Liver (tissue), 9 donors: Measurements from ENCODE around the gene PDGFA. TPM values are rescaled to one million over a fixed set of nuclear protein-coding genes. Genes with fewer than 3 reads are reported as not detected.

Source experiments
- DNase-seq: peaks from one replicate; pipeline ENCODE4 v3.0.0-alpha.2; 2017; ENCODE audit warnings: low spot score
- H3K27ac ChIP-seq, 2 donors: one replicate each; pipeline ENCODE4 v1.7.0; 2013; ENCODE audit warnings: inconsistent platforms in 2 of 2, low read length in 2 of 2, control low read depth in 1 of 2, low read depth in 1 of 2, mild to moderate bottlenecking in 1 of 2
- H3K27me3 ChIP-seq, 4 donors: one replicate each; pipeline versions ENCODE4 v1.6.1 to v1.7.0; 2013; ENCODE audit warnings: low read length in 3 of 4, inconsistent platforms in 1 of 4, mild to moderate bottlenecking in 1 of 4, moderate library complexity in 1 of 4; ENCODE audit not compliant: control insufficient read depth in 4 of 4, insufficient read depth in 4 of 4
- H3K36me3 ChIP-seq, 4 donors: one replicate each; pipeline versions ENCODE4 v1.6.1 to v1.7.0; 2013; ENCODE audit warnings: low read length in 3 of 4, mild to moderate bottlenecking in 3 of 4, low read depth in 1 of 4, moderate library complexity in 1 of 4; ENCODE audit not compliant: control insufficient read depth in 4 of 4, insufficient read depth in 3 of 4
- H3K4me1 ChIP-seq, 4 donors: one replicate each; pipeline versions ENCODE4 v1.6.1 to v1.7.0; 2013; ENCODE audit warnings: low read length in 3 of 4, mild to moderate bottlenecking in 3 of 4, moderate library complexity in 1 of 4; ENCODE audit not compliant: control insufficient read depth in 4 of 4, insufficient read depth in 4 of 4
- H3K4me3 ChIP-seq, 3 donors: one replicate each; pipeline versions ENCODE4 v1.6.1 to v1.7.0; 2013; ENCODE audit warnings: low read length in 3 of 3, control low read depth in 1 of 3, low read depth in 1 of 3, mild to moderate bottlenecking in 1 of 3
- H3K9ac ChIP-seq, 2 donors: one replicate each; pipeline ENCODE4 v1.7.0; 2013; ENCODE audit warnings: low read length in 2 of 2, mild to moderate bottlenecking in 2 of 2, moderate library complexity in 2 of 2, control low read depth in 1 of 2, low read depth in 1 of 2
- H3K9me3 ChIP-seq, 4 donors: one replicate each; pipeline versions ENCODE4 v1.6.1 to v1.7.0; 2013; ENCODE audit warnings: low read length in 3 of 4; ENCODE audit not compliant: control insufficient read depth in 4 of 4
- FOXA1 ChIP-seq: IDR thresholded peaks from 2 replicates; pipeline ENCODE4 v1.6.1; 2016; ENCODE audit warnings: antibody characterized with exemption
- FOXA2 ChIP-seq: IDR thresholded peaks from 2 replicates; pipeline ENCODE4 v1.6.1; 2016; ENCODE audit warnings: antibody characterized with exemption
- GABPA ChIP-seq, 2 donors: IDR thresholded peaks in 1 of 2; conservative IDR thresholded peaks in 1 of 2; 2 replicates each; pipeline ENCODE4 v1.6.1; 2016; ENCODE audit warnings: antibody characterized with exemption in 2 of 2, mild to moderate bottlenecking in 1 of 2, moderate library complexity in 1 of 2
- HNF4A ChIP-seq, 2 donors: conservative IDR thresholded peaks; 2 replicates each; pipeline ENCODE4 v1.6.1; 2016; ENCODE audit warnings: antibody characterized with exemption in 2 of 2, mild to moderate bottlenecking in 2 of 2
- JUND ChIP-seq, 2 donors: IDR thresholded peaks; 2 replicates each; pipeline ENCODE4 v1.6.1; 2016; ENCODE audit warnings: antibody characterized with exemption in 2 of 2
- NR2F2 ChIP-seq: IDR thresholded peaks from 2 replicates; pipeline ENCODE4 v1.6.1; 2016; ENCODE audit warnings: antibody characterized with exemption
- RAD21 ChIP-seq, 2 donors: IDR thresholded peaks; 2 replicates each; pipeline ENCODE4 v1.6.1; 2016; ENCODE audit warnings: antibody characterized with exemption in 2 of 2, mild to moderate bottlenecking in 2 of 2
- RXRA ChIP-seq, 2 donors: IDR thresholded peaks; 2 replicates each; pipeline ENCODE4 v1.6.1; 2017 to 2018; ENCODE audit warnings: antibody characterized with exemption in 2 of 2, mild to moderate bottlenecking in 1 of 2
- SP1 ChIP-seq: IDR thresholded peaks from 2 replicates; pipeline ENCODE4 v1.6.1; 2018; ENCODE audit warnings: antibody characterized with exemption, mild to moderate bottlenecking
- TAF1 ChIP-seq: conservative IDR thresholded peaks from 2 replicates; pipeline ENCODE4 v1.6.1; 2016; ENCODE audit warnings: antibody characterized with exemption, mild to moderate bottlenecking
- YY1 ChIP-seq: IDR thresholded peaks from 2 replicates; pipeline ENCODE4 v1.6.1; 2016; ENCODE audit warnings: antibody characterized with exemption, mild to moderate bottlenecking
- WGBS: extraction: QIAGEN DNeasy Blood & Tissue Kit; methylation state at CpG from one replicate; pipeline ENCODE4 v1.1.7; 2013; 5-methylcytosine and 5-hydroxymethylcytosine counted together
- polyA plus RNA-seq, 2 donors: library from polyadenylated mRNA; stranded (reverse) in 1 of 2; unstranded in 1 of 2; fragments of 200-250 nt in 1 of 2; fragments of >200 nt in 1 of 2; fragmentation: Nextera tagmentation in 1 of 2; extraction: Ambion mirVana in 1 of 2; gene quantifications; one replicate each; pipeline versions ENCODE4 v1.2.1 to v1.2.3, GENCODE V29; 2013 to 2015
- total RNA-seq, 2 donors: library from RNA; depleted of rRNA; stranded (reverse); fragments of >200 nt; gene quantifications; one replicate each; pipeline ENCODE4 v1.2.3, GENCODE V29; 2014
- TF ChIP-seq, protein P1 (sequence below): IDR thresholded peaks from 2 replicates; pipeline ENCODE4 v1.6.1; 2016; ENCODE audit warnings: antibody characterized with exemption
- TF ChIP-seq, protein P2 (sequence below): IDR thresholded peaks from 2 replicates; pipeline ENCODE4 v1.6.1; 2016; ENCODE audit warnings: antibody characterized with exemption
- TF ChIP-seq, protein P3 (sequence below): IDR thresholded peaks from 2 replicates; pipeline ENCODE4 v1.6.1; 2016; ENCODE audit warnings: antibody characterized with exemption, mild to moderate bottlenecking
- TF ChIP-seq, protein P4 (sequence below): fragments of 150-350 bp; IDR thresholded peaks from 2 replicates; pipeline ENCODE4 v1.5.1; 2017; ENCODE audit warnings: improper control_type of control experiment, low read depth, low read length; ENCODE audit not compliant: missing input control
- donor health status: healthy.
- donor health status: healthy.
- donor health status: healthy.
- donor health status: healthy.
- donor health status: healthy.

The PDGFA gene
- total and polyA plus RNA-seq, 4 donors: 1.4 to 5.1 (median 2.0) TPM

DNA sequence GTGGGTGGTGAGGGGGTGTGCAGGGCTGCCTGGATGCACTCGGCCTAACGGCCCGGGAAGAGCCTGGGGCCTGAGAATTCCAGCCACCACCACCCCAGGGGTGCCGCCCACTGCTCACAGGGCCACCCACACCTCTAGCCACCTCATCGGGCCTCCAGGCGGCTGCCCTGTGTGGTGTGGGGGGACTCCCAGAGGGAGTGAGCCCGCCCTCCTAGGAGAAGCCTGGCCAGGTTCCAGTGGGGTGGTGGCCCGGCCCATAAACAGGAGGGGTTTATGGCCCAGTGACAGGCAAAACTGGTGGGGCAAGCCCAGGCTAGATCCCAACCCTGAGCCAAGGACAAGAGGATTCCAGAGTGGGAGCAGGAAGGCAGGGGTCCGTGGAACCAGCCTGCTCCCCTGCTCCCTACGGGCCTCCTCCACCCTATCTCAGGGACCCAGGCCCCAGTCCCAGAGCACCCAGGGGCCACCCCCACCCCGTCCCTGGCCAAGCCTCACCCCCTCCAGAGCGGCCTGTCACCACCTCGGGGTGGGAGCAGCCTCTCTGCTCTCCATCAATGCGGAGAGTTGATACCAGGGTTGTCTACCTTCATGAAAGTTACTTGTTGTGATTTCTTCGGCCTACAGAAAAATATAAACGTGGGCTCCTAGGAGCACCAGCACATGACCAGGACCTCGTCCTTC lies 20.2 kb upstream of the PDGFA start:
- TF ChIP-seq HNF4A (conservative IDR thresholded peaks at IDR 0.05) (no peak), NR2F2 (no peak), FOXA1 (no peak), JUND (IDR thresholded peaks at IDR 0.05) (no peak), GABPA (IDR thresholded peaks at IDR 0.05 in 1 of 2, conservative IDR thresholded peaks at IDR 0.05 in 1 of 2) (no peak), RAD21 (IDR thresholded peaks at IDR 0.05) (no peak), TAF1 (no peak), FOXA2 (no peak)
- TF ChIP-seq, protein P1, sequence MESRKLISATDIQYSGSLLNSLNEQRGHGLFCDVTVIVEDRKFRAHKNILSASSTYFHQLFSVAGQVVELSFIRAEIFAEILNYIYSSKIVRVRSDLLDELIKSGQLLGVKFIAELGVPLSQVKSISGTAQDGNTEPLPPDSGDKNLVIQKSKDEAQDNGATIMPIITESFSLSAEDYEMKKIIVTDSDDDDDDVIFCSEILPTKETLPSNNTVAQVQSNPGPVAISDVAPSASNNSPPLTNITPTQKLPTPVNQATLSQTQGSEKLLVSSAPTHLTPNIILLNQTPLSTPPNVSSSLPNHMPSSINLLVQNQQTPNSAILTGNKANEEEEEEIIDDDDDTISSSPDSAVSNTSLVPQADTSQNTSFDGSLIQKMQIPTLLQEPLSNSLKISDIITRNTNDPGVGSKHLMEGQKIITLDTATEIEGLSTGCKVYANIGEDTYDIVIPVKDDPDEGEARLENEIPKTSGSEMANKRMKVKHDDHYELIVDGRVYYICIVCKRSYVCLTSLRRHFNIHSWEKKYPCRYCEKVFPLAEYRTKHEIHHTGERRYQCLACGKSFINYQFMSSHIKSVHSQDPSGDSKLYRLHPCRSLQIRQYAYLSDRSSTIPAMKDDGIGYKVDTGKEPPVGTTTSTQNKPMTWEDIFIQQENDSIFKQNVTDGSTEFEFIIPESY: no peak
- TF ChIP-seq, protein P2, sequence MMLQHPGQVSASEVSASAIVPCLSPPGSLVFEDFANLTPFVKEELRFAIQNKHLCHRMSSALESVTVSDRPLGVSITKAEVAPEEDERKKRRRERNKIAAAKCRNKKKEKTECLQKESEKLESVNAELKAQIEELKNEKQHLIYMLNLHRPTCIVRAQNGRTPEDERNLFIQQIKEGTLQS: no peak
- Histone ChIP-seq H3K4me1 (no peaks in the 10 kb centered on the region), H3K27ac (no peak overlapping the region), H3K27me3 (no peaks in the 10 kb centered on the region), H3K9me3 (peaks cover 0 to 2% (median 1%) of the 10 kb centered on the region in 4 donors), H3K36me3 (no peaks in the 10 kb centered on the region), H3K9ac (no peak overlapping the region), H3K4me3 (no peak overlapping the region)
- WGBS: 77% methylated on average over 17 of the region's 17 CpGs
- no peak for DNase-seq

DNA sequence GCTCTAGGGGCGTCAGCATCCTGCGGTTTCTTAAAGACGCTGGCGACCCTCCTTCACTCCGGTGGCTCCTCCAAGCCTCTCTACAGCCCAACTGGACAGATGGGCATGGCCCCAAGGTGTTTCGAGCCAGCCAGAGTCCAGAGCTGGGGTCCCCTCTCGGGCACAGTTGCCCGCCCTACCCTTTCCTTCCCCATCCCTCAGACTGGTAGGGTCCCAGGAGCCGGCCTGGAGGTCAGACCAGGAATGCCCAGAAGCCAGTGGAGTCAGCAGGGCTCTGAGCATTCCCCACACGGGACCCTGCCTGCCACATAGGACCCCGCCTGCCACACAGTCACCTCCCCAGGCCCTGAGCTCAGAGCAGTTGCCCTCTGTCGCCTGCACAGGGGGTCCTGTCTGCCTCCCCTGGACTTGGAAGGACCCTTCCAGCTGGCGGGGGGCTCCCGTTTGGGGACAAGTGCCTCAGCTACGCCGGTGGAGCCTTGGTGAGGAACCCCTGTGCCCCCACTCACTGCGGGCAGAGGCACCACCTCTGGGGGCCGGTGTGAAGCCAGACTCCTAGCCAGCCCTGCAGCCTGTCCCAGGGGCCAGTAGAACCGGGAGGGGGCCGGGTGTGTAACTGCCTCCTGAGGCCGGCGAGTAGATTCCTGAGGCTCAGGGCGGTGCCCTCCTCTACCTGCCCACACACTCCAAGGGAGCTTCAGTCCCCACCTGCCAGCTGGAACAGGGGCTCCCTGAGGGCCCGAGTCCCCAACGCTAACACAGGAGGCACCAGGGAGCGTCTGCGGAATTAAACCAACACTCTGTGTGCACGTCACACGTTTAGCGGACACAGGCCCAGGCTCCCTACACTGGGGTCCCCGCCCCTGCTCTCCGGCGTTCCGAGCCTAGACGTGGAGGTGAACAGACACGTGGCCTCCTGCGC lies 19.4 kb upstream of the PDGFA start:
- no peak for DNase-seq
- H3K9me3 ChIP-seq: peaks cover 0 to 2% (median 1%) of the 10 kb centered on the region in 4 donors
- no peak overlapping the region for H3K4me3 ChIP-seq
- no peak for TF ChIP-seq HNF4A (conservative IDR thresholded peaks at IDR 0.05)
- H3K36me3 ChIP-seq: no peaks in the 10 kb centered on the region
- H3K9ac ChIP-seq: no peak overlapping the region
- WGBS: 80% methylated on average over 37 of the region's 37 CpGs
- no peaks in the 10 kb centered on the region for H3K27me3 ChIP-seq
- H3K27ac ChIP-seq: no peak overlapping the region
- H3K4me1 ChIP-seq: no peaks in the 10 kb centered on the region

GRCh38 chr7:537911-538634 lies 18.4 kb upstream of the PDGFA start:
- no peaks in the 10 kb centered on the region for H3K4me1 ChIP-seq
- 57% methylated on average over 21 of the region's 21 CpGs for WGBS
- DNase-seq: no peak
- no peak overlapping the region for H3K4me3 ChIP-seq
- peaks cover 0 to 2% (median 1%) of the 10 kb centered on the region in 4 donors for H3K9me3 ChIP-seq
- no peak overlapping the region for H3K27ac ChIP-seq
- no peak overlapping the region for H3K9ac ChIP-seq
- H3K36me3 ChIP-seq: no peaks in the 10 kb centered on the region
- no peaks in the 10 kb centered on the region for H3K27me3 ChIP-seq
- TF ChIP-seq HNF4A (conservative IDR thresholded peaks at IDR 0.05): no peak
- TF ChIP-seq, protein P3, sequence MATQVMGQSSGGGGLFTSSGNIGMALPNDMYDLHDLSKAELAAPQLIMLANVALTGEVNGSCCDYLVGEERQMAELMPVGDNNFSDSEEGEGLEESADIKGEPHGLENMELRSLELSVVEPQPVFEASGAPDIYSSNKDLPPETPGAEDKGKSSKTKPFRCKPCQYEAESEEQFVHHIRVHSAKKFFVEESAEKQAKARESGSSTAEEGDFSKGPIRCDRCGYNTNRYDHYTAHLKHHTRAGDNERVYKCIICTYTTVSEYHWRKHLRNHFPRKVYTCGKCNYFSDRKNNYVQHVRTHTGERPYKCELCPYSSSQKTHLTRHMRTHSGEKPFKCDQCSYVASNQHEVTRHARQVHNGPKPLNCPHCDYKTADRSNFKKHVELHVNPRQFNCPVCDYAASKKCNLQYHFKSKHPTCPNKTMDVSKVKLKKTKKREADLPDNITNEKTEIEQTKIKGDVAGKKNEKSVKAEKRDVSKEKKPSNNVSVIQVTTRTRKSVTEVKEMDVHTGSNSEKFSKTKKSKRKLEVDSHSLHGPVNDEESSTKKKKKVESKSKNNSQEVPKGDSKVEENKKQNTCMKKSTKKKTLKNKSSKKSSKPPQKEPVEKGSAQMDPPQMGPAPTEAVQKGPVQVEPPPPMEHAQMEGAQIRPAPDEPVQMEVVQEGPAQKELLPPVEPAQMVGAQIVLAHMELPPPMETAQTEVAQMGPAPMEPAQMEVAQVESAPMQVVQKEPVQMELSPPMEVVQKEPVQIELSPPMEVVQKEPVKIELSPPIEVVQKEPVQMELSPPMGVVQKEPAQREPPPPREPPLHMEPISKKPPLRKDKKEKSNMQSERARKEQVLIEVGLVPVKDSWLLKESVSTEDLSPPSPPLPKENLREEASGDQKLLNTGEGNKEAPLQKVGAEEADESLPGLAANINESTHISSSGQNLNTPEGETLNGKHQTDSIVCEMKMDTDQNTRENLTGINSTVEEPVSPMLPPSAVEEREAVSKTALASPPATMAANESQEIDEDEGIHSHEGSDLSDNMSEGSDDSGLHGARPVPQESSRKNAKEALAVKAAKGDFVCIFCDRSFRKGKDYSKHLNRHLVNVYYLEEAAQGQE: no peak
- TF ChIP-seq SP1: no peak
- TF ChIP-seq, protein P4, sequence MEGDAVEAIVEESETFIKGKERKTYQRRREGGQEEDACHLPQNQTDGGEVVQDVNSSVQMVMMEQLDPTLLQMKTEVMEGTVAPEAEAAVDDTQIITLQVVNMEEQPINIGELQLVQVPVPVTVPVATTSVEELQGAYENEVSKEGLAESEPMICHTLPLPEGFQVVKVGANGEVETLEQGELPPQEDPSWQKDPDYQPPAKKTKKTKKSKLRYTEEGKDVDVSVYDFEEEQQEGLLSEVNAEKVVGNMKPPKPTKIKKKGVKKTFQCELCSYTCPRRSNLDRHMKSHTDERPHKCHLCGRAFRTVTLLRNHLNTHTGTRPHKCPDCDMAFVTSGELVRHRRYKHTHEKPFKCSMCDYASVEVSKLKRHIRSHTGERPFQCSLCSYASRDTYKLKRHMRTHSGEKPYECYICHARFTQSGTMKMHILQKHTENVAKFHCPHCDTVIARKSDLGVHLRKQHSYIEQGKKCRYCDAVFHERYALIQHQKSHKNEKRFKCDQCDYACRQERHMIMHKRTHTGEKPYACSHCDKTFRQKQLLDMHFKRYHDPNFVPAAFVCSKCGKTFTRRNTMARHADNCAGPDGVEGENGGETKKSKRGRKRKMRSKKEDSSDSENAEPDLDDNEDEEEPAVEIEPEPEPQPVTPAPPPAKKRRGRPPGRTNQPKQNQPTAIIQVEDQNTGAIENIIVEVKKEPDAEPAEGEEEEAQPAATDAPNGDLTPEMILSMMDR: no peak
- TF ChIP-seq RXRA (IDR thresholded peaks at IDR 0.05): no peak
- no peak for TF ChIP-seq YY1
- TF ChIP-seq, protein P1: no peak
- TF ChIP-seq FOXA2: no peak
